PC-9 (cell line): ENCODE measurements around the gene CNTNAP2.

Experiments used
- CTCF ChIP-seq: fragments of 200-600 bp; sonication (generic); conservative IDR thresholded peaks from 2 replicates; pipeline ENCODE4 v1.6.1; 2017; ENCODE audit warnings: mixed run types, antibody characterized with exemption, mild to moderate bottlenecking, moderate library complexity
- EZH2 ChIP-seq: fragments of 200-600 bp; sonication (generic); IDR thresholded peaks from 2 replicates; pipeline ENCODE4 v1.8.0; 2017; ENCODE audit warnings: antibody characterized with exemption, low read depth

GRCh38 chr7:148187471-148187870, 2070.9 kb downstream of the CNTNAP2 start:
- TF ChIP-seq CTCF (no peak), EZH2 (no peak)
